D721Med (cell line): ENCODE data around the gene GDA.

Experiments used
- DNase-seq: peaks from one replicate; pipeline ENCODE4 v3.0.0; 2011; ENCODE audit warnings: low spot score; ENCODE audit not compliant: insufficient read length
- FAIRE-seq: peaks from 2 replicates; lab custom pipeline; 2011; peaks lifted over from hg19 to GRCh38; lab: Jason Lieb, UNC
- TF ChIP-seq, protein P1 (sequence below): IDR thresholded peaks from 2 replicates; pipeline ENCODE4 v1.5.1; 2012; ENCODE audit warnings: mild to moderate bottlenecking, control low read depth; ENCODE audit not compliant: insufficient read depth; ENCODE audit errors: missing control alignments

Gene GDA

DNA sequence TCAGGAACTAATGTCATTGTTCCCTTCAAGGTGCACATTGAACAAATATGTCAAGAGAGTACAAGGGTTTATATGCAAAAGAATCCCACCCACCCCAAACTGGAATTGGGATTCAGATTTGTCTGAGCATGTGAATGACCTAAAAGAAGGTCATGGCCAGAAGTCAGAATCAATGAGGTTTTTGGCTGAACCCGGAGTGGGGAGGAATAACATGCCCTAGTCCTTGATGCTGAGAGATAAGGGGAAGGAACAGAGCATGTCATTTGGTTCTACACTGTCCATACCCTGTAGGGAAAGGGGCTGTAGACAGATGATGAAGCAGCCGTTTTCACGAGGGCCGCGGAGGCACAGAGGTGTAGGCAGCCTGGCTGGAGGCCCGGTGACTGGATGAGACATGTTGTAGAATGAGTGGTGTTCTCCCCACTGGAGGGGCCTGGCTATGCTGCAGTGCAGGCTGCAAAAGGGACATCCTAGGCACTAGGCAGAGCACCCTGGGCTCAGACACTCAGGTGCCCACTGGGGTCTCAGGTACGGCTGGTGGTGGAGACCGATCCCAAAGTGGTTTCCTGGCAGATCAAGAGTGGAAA, 149.9 kb downstream of the GDA start:
- TF ChIP-seq, protein P1, sequence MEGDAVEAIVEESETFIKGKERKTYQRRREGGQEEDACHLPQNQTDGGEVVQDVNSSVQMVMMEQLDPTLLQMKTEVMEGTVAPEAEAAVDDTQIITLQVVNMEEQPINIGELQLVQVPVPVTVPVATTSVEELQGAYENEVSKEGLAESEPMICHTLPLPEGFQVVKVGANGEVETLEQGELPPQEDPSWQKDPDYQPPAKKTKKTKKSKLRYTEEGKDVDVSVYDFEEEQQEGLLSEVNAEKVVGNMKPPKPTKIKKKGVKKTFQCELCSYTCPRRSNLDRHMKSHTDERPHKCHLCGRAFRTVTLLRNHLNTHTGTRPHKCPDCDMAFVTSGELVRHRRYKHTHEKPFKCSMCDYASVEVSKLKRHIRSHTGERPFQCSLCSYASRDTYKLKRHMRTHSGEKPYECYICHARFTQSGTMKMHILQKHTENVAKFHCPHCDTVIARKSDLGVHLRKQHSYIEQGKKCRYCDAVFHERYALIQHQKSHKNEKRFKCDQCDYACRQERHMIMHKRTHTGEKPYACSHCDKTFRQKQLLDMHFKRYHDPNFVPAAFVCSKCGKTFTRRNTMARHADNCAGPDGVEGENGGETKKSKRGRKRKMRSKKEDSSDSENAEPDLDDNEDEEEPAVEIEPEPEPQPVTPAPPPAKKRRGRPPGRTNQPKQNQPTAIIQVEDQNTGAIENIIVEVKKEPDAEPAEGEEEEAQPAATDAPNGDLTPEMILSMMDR, result no peak
- no peak for DNase-seq
- no peak for FAIRE-seq

DNA sequence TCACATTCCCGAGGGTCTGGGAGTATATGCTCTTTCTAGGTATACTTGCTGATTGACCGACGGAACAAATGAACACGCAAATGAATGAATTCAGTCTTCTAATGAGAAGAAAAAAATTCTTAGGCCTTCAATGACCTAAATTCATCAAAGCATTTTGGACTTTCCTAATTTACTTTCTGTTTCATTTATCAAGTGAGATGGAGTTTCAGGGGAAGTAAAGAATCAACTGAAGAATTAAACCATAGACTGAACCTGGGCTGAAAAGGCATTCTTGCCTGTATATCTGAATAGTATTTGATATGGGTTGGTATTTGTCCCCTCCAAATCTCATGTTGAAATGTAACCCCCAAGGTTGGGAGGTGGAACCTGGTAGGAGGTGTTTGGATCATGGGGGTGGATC, 151.6 kb downstream of the GDA start:
- FAIRE-seq, result no peak
- no peak for DNase-seq

More for the DNA sequence above, 151.6 kb downstream of the GDA start:
- TF ChIP-seq, protein P1, result no peak
